ENCODE measurements around the gene OSBPL3. TPM values are rescaled to one million over a fixed set of nuclear protein-coding genes. Genes with fewer than 3 reads are reported as not detected.

The OSBPL3 gene
- polyA plus RNA-seq, 1 donor (not counting 4 experiments of a cell fraction or from before 2014, with no cell fraction given): 34.0 TPM

DNA sequence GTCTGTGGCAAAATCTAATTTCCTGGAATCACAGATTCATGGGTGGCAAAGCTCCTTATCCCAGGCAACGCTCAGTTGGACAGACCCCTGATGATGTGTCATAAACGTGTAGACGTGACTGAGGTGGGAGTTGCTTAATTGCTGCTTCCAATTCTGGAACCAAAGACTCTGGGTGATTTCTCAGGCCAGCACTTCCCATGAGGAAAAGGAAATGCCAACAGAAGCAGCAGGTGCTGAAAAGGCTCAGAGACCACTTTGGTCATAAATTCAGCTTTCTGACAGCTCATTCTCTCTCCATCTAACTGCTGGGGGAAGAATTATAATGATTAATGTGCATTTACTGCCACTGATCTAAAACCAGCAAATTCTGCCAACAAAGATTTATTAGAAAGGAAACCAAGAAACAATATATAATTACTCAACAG is 88.7 kb downstream of the OSBPL3 start:
- H4K20me1 ChIP-seq (ENCODE audit: control insufficient read depth, extremely low read depth, insufficient read depth, low read length): no peaks in the 10 kb centered on the region
- FAIRE-seq (no peak), DNase-seq (ENCODE audit: low read depth, low spot score) (no peak)
- H3K4me3 ChIP-seq (ENCODE audit: control insufficient read depth in 2 of 3, extremely low read depth in 1 of 3, insufficient read depth in 2 of 3, low read depth in 1 of 3, low read length in 3 of 3): no peak overlapping the region
- peaks cover 54% of the 10 kb centered on the region for H3K79me2 ChIP-seq (ENCODE audit: control insufficient read depth, insufficient read depth, low read length)
- H3K4me1 ChIP-seq (ENCODE audit: control insufficient read depth, extremely low read depth, insufficient read depth, low read length): no peaks in the 10 kb centered on the region
- H3K9me3 ChIP-seq (ENCODE audit: control insufficient read depth, low read depth, low read length): no peaks in the 10 kb centered on the region
- dilution Hi-C loops (cut with MboI; ENCODE audit: extremely low pct_ligation_motif_present, low sequenced_read_pairs): no loop called here
- H3K9ac ChIP-seq (ENCODE audit: control insufficient read depth, extremely low read depth, insufficient read depth, low read length): no peak overlapping the region
- no peak overlapping the region for H3K4me2 ChIP-seq (ENCODE audit: control insufficient read depth, extremely low read depth, insufficient read depth, low read depth, low read length)
- peaks cover 8 to 13% of the 10 kb centered on the region in 2 experiments for H3K36me3 ChIP-seq (ENCODE audit: control insufficient read depth in 2 of 2, extremely low read depth in 1 of 2, insufficient read depth in 2 of 2, low read length in 2 of 2)
- no peak for TF ChIP-seq CTCF (optimal IDR thresholded peaks at IDR 0.05 in 1 of 3, IDR thresholded peaks at IDR 0.05 in 1 of 3, conservative IDR thresholded peaks at IDR 0.05 in 1 of 3; ENCODE audit: extremely low read depth in 1 of 3, insufficient read depth in 2 of 3, low read length in 3 of 3)
- TF ChIP-seq EZH2 (IDR thresholded peaks at IDR 0.05; ENCODE audit: low read length): no peak
- H3K9me1 ChIP-seq (ENCODE audit: control insufficient read depth, extremely low read depth, insufficient read depth, low read length): no peaks in the 10 kb centered on the region
- H3K27me3 ChIP-seq (ENCODE audit: control insufficient read depth, extremely low read depth, insufficient read depth, low read length): no peaks in the 10 kb centered on the region
- no peak overlapping the region for H2AFZ ChIP-seq (ENCODE audit: control insufficient read depth, low read length)
- H3K27ac ChIP-seq (ENCODE audit: control insufficient read depth, insufficient read depth, low read length): no peak overlapping the region

GRCh38 chr7:24889611-24890010 is 90.4 kb downstream of the OSBPL3 start:
- no peak overlapping the region for H3K4me2 ChIP-seq (ENCODE audit: control insufficient read depth, extremely low read depth, insufficient read depth, low read depth, low read length)
- H3K27me3 ChIP-seq (ENCODE audit: control insufficient read depth, extremely low read depth, insufficient read depth, low read length): no peaks in the 10 kb centered on the region
- no peaks in the 10 kb centered on the region for H3K9me1 ChIP-seq (ENCODE audit: control insufficient read depth, extremely low read depth, insufficient read depth, low read length)
- no peak for TF ChIP-seq EZH2 (IDR thresholded peaks at IDR 0.05; ENCODE audit: low read length)
- TF ChIP-seq CTCF (optimal IDR thresholded peaks at IDR 0.05 in 1 of 3, IDR thresholded peaks at IDR 0.05 in 1 of 3, conservative IDR thresholded peaks at IDR 0.05 in 1 of 3; ENCODE audit: extremely low read depth in 1 of 3, insufficient read depth in 2 of 3, low read length in 3 of 3): no peak
- peaks cover 37% of the 10 kb centered on the region for H3K79me2 ChIP-seq (ENCODE audit: control insufficient read depth, insufficient read depth, low read length)
- H4K20me1 ChIP-seq (ENCODE audit: control insufficient read depth, extremely low read depth, insufficient read depth, low read length): no peaks in the 10 kb centered on the region
- FAIRE-seq (no peak), DNase-seq (ENCODE audit: low read depth, low spot score) (no peak)
- peaks cover 8 to 13% of the 10 kb centered on the region in 2 experiments for H3K36me3 ChIP-seq (ENCODE audit: control insufficient read depth in 2 of 2, extremely low read depth in 1 of 2, insufficient read depth in 2 of 2, low read length in 2 of 2)
- dilution Hi-C loops (cut with MboI; ENCODE audit: extremely low pct_ligation_motif_present, low sequenced_read_pairs): no loop called here
- H3K27ac ChIP-seq (ENCODE audit: control insufficient read depth, insufficient read depth, low read length): no peak overlapping the region
- no peak overlapping the region for H3K9ac ChIP-seq (ENCODE audit: control insufficient read depth, extremely low read depth, insufficient read depth, low read length)
- no peaks in the 10 kb centered on the region for H3K4me1 ChIP-seq (ENCODE audit: control insufficient read depth, extremely low read depth, insufficient read depth, low read length)
- no peak overlapping the region for H2AFZ ChIP-seq (ENCODE audit: control insufficient read depth, low read length)
- H3K4me3 ChIP-seq (ENCODE audit: control insufficient read depth in 2 of 3, extremely low read depth in 1 of 3, insufficient read depth in 2 of 3, low read depth in 1 of 3, low read length in 3 of 3): no peak overlapping the region
- no peaks in the 10 kb centered on the region for H3K9me3 ChIP-seq (ENCODE audit: control insufficient read depth, low read depth, low read length)
